Erythroblast (primary cell): Measurements from ENCODE around the gene SERINC2.

Source experiments
- DNase-seq, 2 experiments: peaks; one replicate each; lab custom pipeline; 2025; lab: John Stamatoyannopoulos, UW
- GATA1 ChIP-seq: IDR thresholded peaks from 2 replicates; pipeline ENCODE4 v1.6.1; 2011; ENCODE audit warnings: low read depth, mild to moderate bottlenecking, control low read depth, low read length, moderate library complexity
- POLR2A ChIP-seq: IDR thresholded peaks from 2 replicates; pipeline ENCODE4 v1.6.1; 2011; ENCODE audit warnings: mild to moderate bottlenecking, low read length

The SERINC2 gene

GRCh38 chr1:31396633-31397351, 16.2 kb upstream of the SERINC2 start:
- DNase-seq = peak; percentile 23 to 49
- TF ChIP-seq POLR2A (no peak), GATA1 (no peak)

DNA sequence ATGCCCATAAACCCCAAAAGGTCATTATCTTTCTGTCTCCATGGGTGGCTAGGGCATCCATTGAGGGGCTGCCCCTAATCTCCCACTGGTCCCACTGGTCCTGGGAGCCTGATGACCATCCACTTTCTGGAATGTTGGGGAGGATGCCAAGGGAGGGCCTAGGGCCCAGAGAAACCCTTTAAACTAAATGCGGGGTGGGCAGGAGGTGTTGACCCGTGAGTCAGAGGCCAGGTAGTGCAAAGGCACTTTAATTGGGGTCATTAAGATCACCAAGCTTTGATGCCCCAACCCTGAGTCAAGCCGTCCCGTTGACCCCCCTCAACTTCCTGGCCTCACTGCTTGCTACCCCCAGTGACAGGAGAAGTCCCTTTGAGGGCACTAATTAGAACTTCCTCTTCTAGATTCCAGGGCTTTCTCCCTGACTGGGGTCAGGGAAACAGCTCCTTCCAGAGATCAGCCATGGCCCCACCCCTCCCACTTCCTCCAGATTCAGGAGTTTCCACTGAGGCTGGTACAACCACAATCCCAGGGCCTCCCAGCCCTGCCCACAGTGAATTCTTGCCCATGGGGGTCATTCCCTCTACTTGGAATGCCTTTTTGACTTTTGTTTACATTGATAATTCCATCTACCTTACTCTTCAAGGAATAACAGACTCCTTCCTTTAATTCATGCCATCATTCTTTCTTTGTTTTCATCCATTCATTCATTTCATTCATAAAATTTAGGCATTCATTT, 15.5 kb upstream of the SERINC2 start:
- TF ChIP-seq GATA1 = no peak
- no peak for TF ChIP-seq POLR2A
- no peak for DNase-seq

- no peak for TF ChIP-seq GATA1
- no peak for DNase-seq
These were observed 14.8 kb upstream of the SERINC2 start for GRCh38 chr1:31398246-31398645.

DNA sequence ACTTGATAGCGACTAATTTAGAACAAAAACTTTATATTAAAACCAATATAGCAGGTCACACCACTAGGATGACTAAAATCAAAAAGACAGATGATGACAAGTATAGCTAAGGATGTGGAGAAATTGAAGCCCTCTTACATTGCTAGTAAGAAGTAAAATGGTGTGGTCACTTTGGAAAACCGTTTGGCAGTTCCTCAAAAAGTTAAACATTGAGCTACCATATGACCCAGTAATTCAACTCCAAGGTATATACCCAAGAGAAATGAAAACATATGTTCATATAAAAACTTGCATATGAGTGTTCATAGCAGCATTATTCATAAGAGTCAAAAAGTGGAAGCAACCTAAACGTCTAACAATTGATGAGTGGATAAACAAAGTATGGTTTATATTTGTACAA, 13.0 kb upstream of the SERINC2 start:
- DNase-seq = no peak
- no peak for TF ChIP-seq POLR2A
- TF ChIP-seq GATA1 = no peak

DNA sequence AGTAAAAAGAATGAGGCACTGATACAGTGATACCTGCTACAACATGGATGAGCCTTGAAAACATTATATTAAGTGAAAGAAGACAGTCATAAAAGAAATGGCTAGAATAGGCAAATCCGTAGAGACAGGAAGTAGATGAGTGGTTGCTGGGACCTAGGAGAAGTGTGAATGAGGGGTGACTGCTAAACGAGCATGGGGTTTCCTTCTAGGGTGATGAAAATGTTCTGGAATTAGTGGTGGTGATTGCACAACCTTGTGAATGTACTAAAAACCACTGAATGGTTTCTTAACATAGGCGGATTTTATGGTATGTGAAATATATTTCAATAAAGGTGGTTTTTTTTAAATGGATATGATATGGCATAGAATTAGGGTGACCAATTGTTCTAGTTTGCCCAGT, 12.6 kb upstream of the SERINC2 start:
- DNase-seq = no peak
- TF ChIP-seq GATA1 (no peak), POLR2A (no peak)

- no peak for TF ChIP-seq POLR2A
- TF ChIP-seq GATA1 = no peak
- DNase-seq = no peak
These were observed 11.8 kb upstream of the SERINC2 start for GRCh38 chr1:31401241-31401640.

GRCh38 chr1:31405578-31406245, 7.3 kb upstream of the SERINC2 start:
- no peak for DNase-seq
- no peak for TF ChIP-seq POLR2A
- no peak for TF ChIP-seq GATA1

GRCh38 chr1:31407029-31407626, 5.9 kb upstream of the SERINC2 start:
- no peak for DNase-seq
- TF ChIP-seq GATA1 (no peak), POLR2A (no peak)

GRCh38 chr1:31408788-31409318, 4.2 kb upstream of the SERINC2 start:
- no peak for TF ChIP-seq POLR2A
- no peak for TF ChIP-seq GATA1
- no peak for DNase-seq

DNA sequence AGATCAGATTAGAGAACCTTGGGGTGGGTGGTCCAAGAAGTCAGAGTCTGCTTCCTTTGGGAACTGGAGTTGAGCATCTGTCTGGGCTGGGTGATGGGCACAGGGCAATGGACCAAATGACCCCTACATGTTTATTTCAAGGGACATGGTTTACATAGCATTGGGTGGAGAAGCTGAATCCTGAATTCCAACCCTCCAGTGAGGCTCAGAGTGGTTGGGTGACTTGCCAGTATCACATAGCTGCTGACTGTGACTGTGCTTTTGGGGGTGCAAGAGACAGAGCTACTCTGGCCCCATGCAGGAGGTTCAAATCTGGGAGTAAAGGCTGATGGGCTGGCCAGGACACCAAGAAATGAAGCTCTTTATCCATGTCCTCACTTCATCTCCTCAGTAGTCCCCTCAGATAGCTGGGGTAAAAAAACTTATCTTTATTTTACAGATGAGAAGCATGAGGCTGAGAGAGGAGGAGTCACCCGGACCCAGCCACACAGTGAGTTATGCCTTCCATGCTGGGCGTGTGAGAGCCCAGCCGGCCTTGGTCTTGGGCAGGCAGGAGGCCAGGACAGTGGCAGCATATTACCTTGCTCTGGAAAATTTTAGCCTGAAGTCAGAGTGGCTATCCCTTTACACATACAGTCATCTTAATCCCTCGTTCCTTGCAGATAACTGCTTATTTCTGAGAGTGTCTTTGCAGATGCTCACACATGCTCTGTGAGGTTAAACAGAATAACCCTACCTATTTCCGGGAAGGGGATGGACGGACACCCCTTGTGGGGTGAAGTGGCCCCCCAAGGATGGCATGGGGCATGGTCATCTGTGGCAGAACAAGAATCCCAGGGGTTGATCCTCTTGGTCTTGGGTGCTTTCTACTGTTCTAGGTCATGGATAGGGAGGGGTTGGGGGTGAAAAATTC, 2.8 kb upstream of the SERINC2 start:
- TF ChIP-seq POLR2A (peak; percentile 44), GATA1 (no peak)
- peak; percentile 84 to 90 for DNase-seq

GRCh38 chr1:31410871-31411270, 2.1 kb upstream of the SERINC2 start:
- DNase-seq = peak in 1 of 2 experiments; percentile 34
- no peak for TF ChIP-seq POLR2A
- TF ChIP-seq GATA1 = no peak

- no peak for DNase-seq
- TF ChIP-seq POLR2A = no peak
- no peak for TF ChIP-seq GATA1
These were observed 808 bp upstream of the SERINC2 start for GRCh38 chr1:31412205-31412604.
